Skeletal muscle satellite cell (primary cell): ENCODE data around the gene TPSD1.

ENCODE experiments used
- H3K27me3 ChIP-seq: 2 replicates; pipeline ENCODE4 v1.7.0; 2013; ENCODE audit warnings: low read length; ENCODE audit not compliant: control insufficient read depth, insufficient read depth
- H3K36me3 ChIP-seq: 2 replicates; pipeline ENCODE4 v1.7.0; 2013; ENCODE audit warnings: mild to moderate bottlenecking, control low read depth, low read length; ENCODE audit not compliant: insufficient read depth
- H3K4me1 ChIP-seq: 2 replicates; pipeline ENCODE4 v1.7.0; 2013; ENCODE audit warnings: low read length; ENCODE audit not compliant: control insufficient read depth, insufficient read depth
- H3K4me2 ChIP-seq: 2 replicates; pipeline ENCODE4 v1.7.0; 2013; ENCODE audit warnings: mild to moderate bottlenecking, low read length
- H3K4me3 ChIP-seq: 2 replicates; pipeline ENCODE4 v1.7.0; 2013; ENCODE audit warnings: low read length
- H3K9ac ChIP-seq: 2 replicates; pipeline ENCODE4 v1.7.0; 2013; ENCODE audit warnings: mild to moderate bottlenecking, low read depth, low read length, moderate library complexity
- H3K9me3 ChIP-seq: replicated peaks from 2 replicates; pipeline ENCODE4 v1.7.0; 2013; ENCODE audit warnings: mild to moderate bottlenecking, control low read depth, low read length

The TPSD1 gene

GRCh38 chr16:1279945-1280589, 24.2 kb downstream of the TPSD1 start:
- H3K4me1 ChIP-seq: no peaks in the 10 kb centered on the region
- H3K9me3 ChIP-seq: no peaks in the 10 kb centered on the region
- peaks cover 34% of the 10 kb centered on the region for H3K27me3 ChIP-seq
- H3K36me3 ChIP-seq: no peaks in the 10 kb centered on the region
- H3K9ac ChIP-seq: no peak overlapping the region
- no peak overlapping the region for H3K4me3 ChIP-seq
- no peak overlapping the region for H3K4me2 ChIP-seq

DNA sequence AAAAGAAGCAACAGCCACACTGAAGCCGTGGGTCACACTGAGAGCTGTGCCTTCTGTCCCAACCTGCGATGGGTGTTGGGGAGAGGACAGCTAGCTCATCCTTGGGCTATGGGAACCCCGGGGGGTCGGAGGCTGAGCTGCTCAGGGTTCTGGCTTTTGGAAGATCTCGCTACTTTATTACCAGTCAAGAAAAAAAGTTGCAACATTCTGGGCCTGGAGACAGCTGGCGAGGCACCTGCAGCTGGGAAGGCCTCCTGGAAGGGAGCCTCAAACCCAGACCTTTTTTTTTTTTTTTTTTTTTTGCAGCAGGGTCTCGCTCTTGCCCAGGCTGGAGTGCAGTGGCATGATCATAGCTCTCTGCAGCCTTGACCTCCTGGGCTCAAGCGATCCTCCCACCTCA, 24.9 kb downstream of the TPSD1 start:
- no peak overlapping the region for H3K4me2 ChIP-seq
- no peaks in the 10 kb centered on the region for H3K4me1 ChIP-seq
- no peaks in the 10 kb centered on the region for H3K36me3 ChIP-seq
- H3K9ac ChIP-seq: no peak overlapping the region
- H3K27me3 ChIP-seq: peaks cover 30% of the 10 kb centered on the region
- H3K9me3 ChIP-seq: no peaks in the 10 kb centered on the region
- no peak overlapping the region for H3K4me3 ChIP-seq

GRCh38 chr16:1281517-1281916, 25.6 kb downstream of the TPSD1 start:
- no peak overlapping the region for H3K4me2 ChIP-seq
- no peak overlapping the region for H3K9ac ChIP-seq
- no peaks in the 10 kb centered on the region for H3K9me3 ChIP-seq
- peaks cover 33% of the 10 kb centered on the region for H3K27me3 ChIP-seq
- no peak overlapping the region for H3K4me3 ChIP-seq
- H3K4me1 ChIP-seq: no peaks in the 10 kb centered on the region
- no peaks in the 10 kb centered on the region for H3K36me3 ChIP-seq

DNA sequence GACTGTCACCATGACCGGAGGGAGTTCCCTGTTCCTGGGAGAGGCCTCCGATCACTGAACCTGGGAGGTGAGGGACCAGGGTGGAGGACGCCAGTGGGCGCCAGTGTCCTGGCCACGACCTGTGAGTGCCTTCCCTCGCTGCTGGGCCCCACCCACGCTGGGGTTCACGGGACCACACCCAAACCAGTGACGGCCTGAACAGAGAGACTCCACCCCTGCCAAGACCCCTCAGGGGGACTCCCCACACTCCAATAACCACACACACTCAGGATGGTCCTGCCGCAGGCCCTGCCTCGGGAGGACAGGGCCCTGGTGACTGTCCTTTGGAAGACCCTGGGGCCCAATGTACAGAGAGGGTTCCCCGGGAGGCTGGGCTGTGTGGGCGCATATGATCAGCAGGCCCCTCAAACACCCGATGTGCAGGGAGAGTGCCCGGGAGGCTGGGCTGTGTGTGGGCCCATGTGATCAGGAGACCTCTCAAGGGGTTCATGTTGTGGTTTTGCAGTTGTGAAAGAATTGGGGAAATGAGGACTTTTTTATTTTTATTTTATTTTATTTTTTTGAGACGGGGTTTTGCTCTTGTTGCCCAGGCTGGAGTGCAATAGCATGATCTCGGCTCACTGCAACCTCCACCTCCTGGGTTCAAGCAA, 26.6 kb downstream of the TPSD1 start:
- Histone ChIP-seq H3K9ac (no peak overlapping the region), H3K4me1 (no peaks in the 10 kb centered on the region), H3K9me3 (no peaks in the 10 kb centered on the region), H3K4me3 (no peak overlapping the region), H3K27me3 (peaks cover 37% of the 10 kb centered on the region), H3K4me2 (no peak overlapping the region), H3K36me3 (no peaks in the 10 kb centered on the region)

GRCh38 chr16:1283296-1283695, 27.4 kb downstream of the TPSD1 start:
- Histone ChIP-seq H3K36me3 (no peaks in the 10 kb centered on the region), H3K9me3 (no peaks in the 10 kb centered on the region), H3K27me3 (peaks cover 46% of the 10 kb centered on the region), H3K4me2 (no peak overlapping the region), H3K9ac (no peak overlapping the region), H3K4me3 (no peak overlapping the region), H3K4me1 (no peaks in the 10 kb centered on the region)

DNA sequence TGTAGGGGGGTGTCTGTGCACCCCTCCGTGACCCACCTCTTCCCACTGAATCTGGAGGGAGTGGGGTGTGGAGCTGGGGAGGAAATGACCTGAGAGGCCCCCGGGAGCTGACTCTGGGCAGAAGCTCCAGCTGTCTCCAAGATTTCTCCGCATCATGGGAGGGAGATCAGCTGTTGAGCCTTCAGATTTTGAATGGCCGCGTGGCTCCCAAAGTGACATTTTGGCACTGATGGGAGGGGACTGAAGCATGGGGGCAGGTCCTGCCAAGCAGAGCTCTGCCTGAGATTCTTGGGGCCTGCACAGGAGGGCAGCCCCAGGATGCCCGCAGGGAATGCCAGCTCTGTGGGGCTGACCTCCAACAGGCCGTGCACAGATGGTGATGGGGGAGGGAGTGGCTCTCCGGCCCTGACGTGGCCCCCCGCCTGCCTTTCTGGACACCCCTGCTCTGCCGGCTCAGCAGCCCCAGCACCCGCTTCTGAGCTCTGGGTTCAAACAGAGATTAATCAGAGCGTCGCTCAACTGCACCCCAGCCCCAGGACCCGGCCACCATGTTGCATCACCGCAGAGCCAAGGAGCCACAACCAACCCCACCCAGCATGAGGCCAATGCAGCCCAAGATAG, 28.2 kb downstream of the TPSD1 start:
- Histone ChIP-seq H3K9ac (no peak overlapping the region), H3K9me3 (no peaks in the 10 kb centered on the region), H3K27me3 (peaks cover 54% of the 10 kb centered on the region), H3K36me3 (no peaks in the 10 kb centered on the region), H3K4me3 (no peak overlapping the region), H3K4me1 (no peaks in the 10 kb centered on the region), H3K4me2 (no peak overlapping the region)

GRCh38 chr16:1285669-1286512, 30.0 kb downstream of the TPSD1 start:
- H3K4me1 ChIP-seq: no peaks in the 10 kb centered on the region
- no peak overlapping the region for H3K4me3 ChIP-seq
- no peaks in the 10 kb centered on the region for H3K36me3 ChIP-seq
- peaks cover 65% of the 10 kb centered on the region for H3K27me3 ChIP-seq
- no peak overlapping the region for H3K4me2 ChIP-seq
- no peak overlapping the region for H3K9ac ChIP-seq
- no peaks in the 10 kb centered on the region for H3K9me3 ChIP-seq

- Histone ChIP-seq H3K4me2 (no peak overlapping the region), H3K9ac (no peak overlapping the region), H3K4me3 (no peak overlapping the region), H3K4me1 (no peaks in the 10 kb centered on the region), H3K27me3 (peaks cover 67% of the 10 kb centered on the region), H3K9me3 (no peaks in the 10 kb centered on the region), H3K36me3 (no peaks in the 10 kb centered on the region)
Observed at GRCh38 chr16:1286513-1287094, 30.7 kb downstream of the TPSD1 start.

DNA sequence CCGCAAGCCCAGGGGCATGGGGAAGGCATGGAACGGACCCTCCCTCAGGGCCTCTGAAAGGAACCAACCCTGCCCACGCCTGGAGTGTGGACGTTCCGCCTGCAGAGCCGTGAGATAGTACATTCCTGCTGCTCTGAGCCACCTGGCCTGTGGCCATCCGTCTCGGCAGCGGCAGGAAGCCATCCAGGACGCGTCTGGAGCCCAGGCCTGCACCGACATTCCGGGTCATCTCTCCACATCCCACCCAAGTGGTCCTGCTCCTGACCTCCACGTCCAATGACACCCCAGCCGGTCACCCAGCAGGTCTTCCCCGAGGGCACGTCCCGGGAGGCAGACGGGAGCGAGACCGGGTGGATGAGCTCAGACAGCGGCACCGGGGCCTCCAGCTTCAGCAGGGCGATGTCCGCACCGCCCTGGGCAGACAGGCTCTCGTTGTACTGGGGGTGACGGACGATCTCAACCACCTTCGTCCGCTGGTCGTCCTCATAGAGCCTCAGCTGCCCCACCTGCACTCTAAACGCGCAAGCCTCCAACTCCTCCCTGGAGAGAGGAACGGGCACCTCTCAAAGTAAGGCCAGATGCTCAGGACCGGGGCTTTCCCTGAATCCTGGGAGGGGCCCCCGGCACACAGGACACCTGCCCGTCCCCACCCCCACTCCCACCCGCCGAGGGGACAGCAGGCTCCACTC, 32.3 kb downstream of the TPSD1 start:
- no peak overlapping the region for H3K9ac ChIP-seq
- no peaks in the 10 kb centered on the region for H3K36me3 ChIP-seq
- H3K9me3 ChIP-seq: no peaks in the 10 kb centered on the region
- peaks cover 72% of the 10 kb centered on the region for H3K27me3 ChIP-seq
- no peaks in the 10 kb centered on the region for H3K4me1 ChIP-seq
- H3K4me2 ChIP-seq: no peak overlapping the region
- H3K4me3 ChIP-seq: no peak overlapping the region

- Histone ChIP-seq H3K36me3 (no peaks in the 10 kb centered on the region), H3K4me1 (no peaks in the 10 kb centered on the region), H3K4me2 (no peak overlapping the region), H3K9ac (no peak overlapping the region), H3K27me3 (peaks cover 69% of the 10 kb centered on the region), H3K9me3 (no peaks in the 10 kb centered on the region), H3K4me3 (no peak overlapping the region)
Observed at GRCh38 chr16:1288813-1289476, 33.1 kb downstream of the TPSD1 start.
